OCI-LY3 (cell line): Measurements from ENCODE around the gene FCER2.

Experiments used
- H2AFZ ChIP-seq: fragments of 200-600, 300-600 bp; shearing (Covaris generic); 2 replicates; pipeline ENCODE4 v1.6.0; 2014; ENCODE audit warnings: antibody characterized with exemption, low read depth, low read length
- H3K27ac ChIP-seq: fragments of 200-600, 300-600 bp; sonication (generic); 2 replicates; pipeline ENCODE4 v1.5.1; 2014; ENCODE audit warnings: mild to moderate bottlenecking, low read length, moderate library complexity, mixed read lengths
- H3K27me3 ChIP-seq: fragments of 200-600, 300-600 bp; sonication (generic); 2 replicates; pipeline ENCODE4 v1.6.1; 2014; ENCODE audit warnings: low read depth, low read length, mixed read lengths
- H3K36me3 ChIP-seq: fragments of 200-600, 300-600 bp; sonication (generic); replicated peaks from 2 replicates; pipeline ENCODE3; 2014; ENCODE audit warnings: low read depth, low read length, mixed read lengths
- H3K4me1 ChIP-seq: fragments of 300-600, 200-600 bp; sonication (generic); 2 replicates; pipeline ENCODE4 v1.6.1; 2014; ENCODE audit warnings: low read length, mixed read lengths
- H3K4me2 ChIP-seq: fragments of 200-600, 300-600 bp; sonication (generic); 2 replicates; pipeline ENCODE4 v1.6.1; 2014; ENCODE audit warnings: low read length, mixed read lengths
- H3K4me3 ChIP-seq: fragments of 300-600, 200-600 bp; sonication (generic); 2 replicates; pipeline ENCODE4 v1.5.1; 2014; ENCODE audit warnings: antibody characterized with exemption, mild to moderate bottlenecking, low read length, moderate library complexity
- H3K79me2 ChIP-seq: fragments of 300-600, 200-600 bp; shearing (Covaris generic); 2 replicates; pipeline ENCODE4 v1.6.1; 2014; ENCODE audit warnings: mild to moderate bottlenecking, low read length, mixed read lengths
- H3K9ac ChIP-seq: fragments of 300-600, 200-600 bp; shearing (Covaris generic); 2 replicates; pipeline ENCODE4 v1.6.0; 2014; ENCODE audit warnings: mild to moderate bottlenecking, low read length, moderate library complexity
- H3K9me3 ChIP-seq: fragments of 200-600, 300-600 bp; shearing (Covaris generic); 2 replicates; pipeline ENCODE4 v1.6.1; 2014; ENCODE audit warnings: low read length, mixed read lengths; ENCODE audit not compliant: insufficient read depth
- H4K20me1 ChIP-seq: fragments of 200-600, 300-600 bp; sonication (generic); 2 replicates; pipeline ENCODE4 v1.6.1; 2016; ENCODE audit warnings: low read length, mixed read lengths; ENCODE audit not compliant: insufficient read depth
- CTCF ChIP-seq: fragments of 200-600, 300-600 bp; sonication (generic); IDR thresholded peaks from 2 replicates; pipeline ENCODE4 v1.5.1; 2014; ENCODE audit warnings: antibody characterized with exemption, low read length, low read depth
- EZH2phosphoT487 ChIP-seq: fragments of 200-600 bp; shearing (Covaris generic); IDR thresholded peaks from 2 replicates; pipeline ENCODE4 v1.6.1; 2018; ENCODE audit warnings: antibody characterized with exemption, mixed run types, low read depth

The FCER2 gene

GRCh38 chr19:7744199-7744786, 42.4 kb upstream of the FCER2 start:
- Histone ChIP-seq H3K9ac (no peak overlapping the region), H3K27ac (no peak overlapping the region), H3K79me2 (no peaks in the 10 kb centered on the region), H3K4me1 (peaks cover 24% of the 10 kb centered on the region), H3K4me3 (no peak overlapping the region), H3K27me3 (peaks cover 87% of the 10 kb centered on the region), H3K4me2 (peak overlapping the region; percentile 49), H4K20me1 (peaks cover 24% of the 10 kb centered on the region; the same call in 1 of the 2 replicates), H3K36me3 (no peaks in the 10 kb centered on the region), H3K9me3 (peaks cover 5% of the 10 kb centered on the region; the same call in 1 of the 2 replicates), H2AFZ (no peak overlapping the region)
- TF ChIP-seq CTCF, result no peak
- TF ChIP-seq EZH2phosphoT487, result no peak

GRCh38 chr19:7743425-7743841, 41.5 kb upstream of the FCER2 start:
- H3K27ac ChIP-seq, result no peak overlapping the region
- no peak overlapping the region for H2AFZ ChIP-seq
- H3K27me3 ChIP-seq, result peaks cover 85% of the 10 kb centered on the region
- TF ChIP-seq CTCF, result no peak
- TF ChIP-seq EZH2phosphoT487, result peak; percentile 83
- peaks cover 24% of the 10 kb centered on the region for H3K4me1 ChIP-seq
- no peaks in the 10 kb centered on the region for H3K79me2 ChIP-seq
- no peak overlapping the region for H3K9ac ChIP-seq
- H3K9me3 ChIP-seq, result peaks cover 5% of the 10 kb centered on the region; the same call in 1 of the 2 replicates
- no peak overlapping the region for H3K4me3 ChIP-seq
- peaks cover 26% of the 10 kb centered on the region; the same call in 1 of the 2 replicates for H4K20me1 ChIP-seq
- no peaks in the 10 kb centered on the region for H3K36me3 ChIP-seq
- H3K4me2 ChIP-seq, result peak overlapping the region; percentile 49

- H3K9ac ChIP-seq, result no peak overlapping the region
- H2AFZ ChIP-seq, result no peak overlapping the region
These were observed 41.1 kb upstream of the FCER2 start for GRCh38 chr19:7742991-7743390.

GRCh38 chr19:7742575-7742974, 40.6 kb upstream of the FCER2 start:
- Histone ChIP-seq H3K79me2 (no peaks in the 10 kb centered on the region), H2AFZ (no peak overlapping the region), H3K27me3 (peaks cover 80% of the 10 kb centered on the region), H3K9ac (no peak overlapping the region), H3K4me1 (peaks cover 24% of the 10 kb centered on the region), H3K9me3 (no peaks in the 10 kb centered on the region), H3K4me3 (no peak overlapping the region), H4K20me1 (peaks cover 26% of the 10 kb centered on the region; the same call in 1 of the 2 replicates), H3K27ac (no peak overlapping the region), H3K36me3 (no peaks in the 10 kb centered on the region), H3K4me2 (no peak overlapping the region)
- TF ChIP-seq EZH2phosphoT487, result no peak
- TF ChIP-seq CTCF, result no peak

More at GRCh38 chr19:7742991-7743390, 41.1 kb upstream of the FCER2 start:
- no peaks in the 10 kb centered on the region for H3K36me3 ChIP-seq
- peaks cover 1% of the 10 kb centered on the region; the same call in 1 of the 2 replicates for H3K9me3 ChIP-seq
- peaks cover 26% of the 10 kb centered on the region; the same call in 1 of the 2 replicates for H4K20me1 ChIP-seq
- peak overlapping the region; percentile 49 for H3K4me2 ChIP-seq
- H3K27me3 ChIP-seq, result peaks cover 82% of the 10 kb centered on the region
- H3K27ac ChIP-seq, result no peak overlapping the region
- no peaks in the 10 kb centered on the region for H3K79me2 ChIP-seq
- TF ChIP-seq CTCF (no peak), EZH2phosphoT487 (no peak)
- H3K4me1 ChIP-seq, result peaks cover 24% of the 10 kb centered on the region
- H3K4me3 ChIP-seq, result no peak overlapping the region
